Measurements from ENCODE around the gene ADAMTS8.

GRCh38 chr11:130445788-130446187 lies 17.4 kb upstream of the ADAMTS8 start:
- TF ChIP-seq CTCF (IDR thresholded peaks at IDR 0.05; ENCODE audit: low read length) (no peak), EZH2phosphoT487 (IDR thresholded peaks at IDR 0.05; ENCODE audit: low read length) (no peak), EZH2 (optimal IDR thresholded peaks at IDR 0.05; ENCODE audit: low read depth, low read length) (no peak)

Data from MM.1S (cell line).